H9 (cell line): ENCODE results near the gene GSTA5. TPM values are rescaled to one million over a fixed set of nuclear protein-coding genes. Genes with fewer than 3 reads are reported as not detected.
"Not testable (repeated sequence)": the region's sequence is repeated elsewhere in the genome, so short reads cannot be mapped to it uniquely, and the experiment has no call there.

Source experiments
- DNase-seq: peaks from one replicate; pipeline ENCODE4 v3.0.0-alpha.2; 2017
- H2AFZ ChIP-seq: one replicate; pipeline ENCODE4 v1.6.1; 2013; ENCODE audit warnings: mild to moderate bottlenecking, low read length, control low read depth, moderate library complexity
- H2AK5ac ChIP-seq: 2 replicates; pipeline ENCODE4 v1.6.1; 2013; ENCODE audit warnings: low read length, control low read depth, mixed read lengths; ENCODE audit not compliant: insufficient read length
- H2BK120ac ChIP-seq: one replicate; pipeline ENCODE4 v1.6.1; 2013; ENCODE audit warnings: low read depth, mild to moderate bottlenecking, low read length, control low read depth, inconsistent platforms; ENCODE audit not compliant: poor library complexity, severe bottlenecking
- H2BK12ac ChIP-seq: 2 replicates; pipeline ENCODE4 v1.6.1; 2013; ENCODE audit warnings: low read length, control low read depth, mixed read lengths, low read depth; ENCODE audit not compliant: insufficient read length
- H2BK15ac ChIP-seq: 2 replicates; pipeline ENCODE4 v1.6.1; 2013; ENCODE audit warnings: low read depth, low read length, control low read depth
- H2BK20ac ChIP-seq: one replicate; pipeline ENCODE4 v1.6.1; 2013; ENCODE audit warnings: low read depth, mild to moderate bottlenecking, low read length, control low read depth, inconsistent platforms; ENCODE audit not compliant: poor library complexity, severe bottlenecking
- H2BK5ac ChIP-seq: 2 replicates; pipeline ENCODE4 v1.6.1; 2013; ENCODE audit warnings: low read length, control low read depth, mixed read lengths; ENCODE audit not compliant: insufficient read length
- H3K14ac ChIP-seq: 2 replicates; pipeline ENCODE4 v1.6.1; 2013; ENCODE audit warnings: low read length, control low read depth; ENCODE audit not compliant: insufficient read depth
- H3K18ac ChIP-seq: 2 replicates; pipeline ENCODE4 v1.6.1; 2013; ENCODE audit warnings: low read depth, mild to moderate bottlenecking, mixed read lengths, low read length, control low read depth; ENCODE audit not compliant: insufficient read length
- H3K23ac ChIP-seq: 2 replicates; pipeline ENCODE4 v1.6.1; 2013; ENCODE audit warnings: low read length, control low read depth, mixed read lengths, low read depth; ENCODE audit not compliant: insufficient read length
- H3K23me2 ChIP-seq: 2 replicates; pipeline ENCODE4 v1.6.1; 2013; ENCODE audit warnings: low read depth, mild to moderate bottlenecking, mixed read lengths, low read length, control low read depth; ENCODE audit not compliant: insufficient read length, poor library complexity, severe bottlenecking
- H3K27ac ChIP-seq: 2 replicates; pipeline ENCODE4 v1.5.1; 2013; ENCODE audit warnings: low read length, control low read depth, mixed read lengths, low read depth; ENCODE audit not compliant: insufficient read length
- H3K27me3 ChIP-seq: 2 replicates; pipeline ENCODE4 v1.6.1; 2013; ENCODE audit warnings: low read length, control low read depth, inconsistent platforms; ENCODE audit not compliant: insufficient read depth
- H3K4ac ChIP-seq: 2 replicates; pipeline ENCODE4 v1.6.1; 2013; ENCODE audit warnings: low read depth, mild to moderate bottlenecking, control low read depth, inconsistent platforms, low read length, moderate library complexity
- H3K4me1 ChIP-seq: 2 replicates; pipeline ENCODE4 v1.6.1; 2013; ENCODE audit warnings: low read length, control low read depth, inconsistent platforms; ENCODE audit not compliant: insufficient read depth
- H3K4me2 ChIP-seq: 2 replicates; pipeline ENCODE4 v1.6.1; 2013; ENCODE audit warnings: low read length, control low read depth, mixed read lengths; ENCODE audit not compliant: insufficient read length, insufficient read depth
- H3K56ac ChIP-seq: 2 replicates; pipeline ENCODE4 v1.6.1; 2013; ENCODE audit warnings: low read depth, mild to moderate bottlenecking, mixed read lengths, low read length, control low read depth; ENCODE audit not compliant: insufficient read length
- H3K79me1 ChIP-seq: 2 replicates; pipeline ENCODE4 v1.6.1; 2013; ENCODE audit warnings: low read depth, mild to moderate bottlenecking, moderate library complexity, low read length, control low read depth, inconsistent platforms; ENCODE audit not compliant: insufficient read depth, poor library complexity, severe bottlenecking
- H3K79me2 ChIP-seq: 2 replicates; pipeline ENCODE4 v1.6.1; 2013; ENCODE audit warnings: low read length, control low read depth, inconsistent platforms; ENCODE audit not compliant: insufficient read depth
- H3K9ac ChIP-seq: 2 replicates; pipeline ENCODE4 v1.6.1; 2013; ENCODE audit warnings: low read length, control low read depth, mixed read lengths; ENCODE audit not compliant: insufficient read length; ENCODE audit errors: extremely low read depth
- H3K9me3 ChIP-seq: one replicate; pipeline ENCODE4 v1.6.1; 2013; ENCODE audit warnings: low read depth, low read length, inconsistent platforms; ENCODE audit not compliant: control insufficient read depth
- H3T11ph ChIP-seq: one replicate; pipeline ENCODE4 v1.6.1; 2013; ENCODE audit warnings: mild to moderate bottlenecking, low read length, control low read depth, inconsistent platforms
- H4K20me1 ChIP-seq: one replicate; pipeline ENCODE4 v1.6.1; 2013; ENCODE audit not compliant: control insufficient read depth, insufficient read length, insufficient read depth
- H4K5ac ChIP-seq: 2 replicates; pipeline ENCODE4 v1.6.1; 2013; ENCODE audit warnings: low read depth, mild to moderate bottlenecking, mixed read lengths, low read length, control low read depth; ENCODE audit not compliant: insufficient read length
- H4K8ac ChIP-seq: replicated peaks from 2 replicates; pipeline ENCODE4 v1.6.1; 2013; ENCODE audit warnings: low read length, control low read depth, mixed read lengths, low read depth; ENCODE audit not compliant: insufficient read length
- H4K91ac ChIP-seq: 2 replicates; pipeline ENCODE4 v1.6.1; 2013; ENCODE audit warnings: low read depth, mild to moderate bottlenecking, moderate library complexity, mixed read lengths, low read length, control low read depth; ENCODE audit not compliant: insufficient read length
- H3K27ac Mint-ChIP-seq, 3 experiments: 2 replicates in 2 of 3; 3 replicates in 1 of 3; pipeline ENCODE4 v1.8.0; 2020 to 2021; ENCODE audit warnings: mixed read lengths in 3 of 3, mild to moderate bottlenecking in 1 of 3, moderate library complexity in 1 of 3
- H3K27me3 Mint-ChIP-seq: 2 replicates; pipeline ENCODE4 v1.8.0; 2021; ENCODE audit warnings: low read depth, mild to moderate bottlenecking, moderate library complexity, mixed read lengths
- H3K36me3 Mint-ChIP-seq, 3 experiments: 2 replicates in 2 of 3; 3 replicates in 1 of 3; pipeline ENCODE4 v1.8.0; 2020 to 2021; ENCODE audit warnings: low read depth in 3 of 3, mixed read lengths in 3 of 3; ENCODE audit not compliant: insufficient read depth in 1 of 3
- H3K4me1 Mint-ChIP-seq, 2 experiments: 2 replicates each; pipeline ENCODE4 v1.8.0; 2020; ENCODE audit warnings: mixed read lengths in 2 of 2
- H3K4me3 Mint-ChIP-seq, 2 experiments: 2 replicates in 1 of 2; 3 replicates in 1 of 2; pipeline ENCODE4 v1.8.0; 2020 to 2021; ENCODE audit warnings: mild to moderate bottlenecking in 2 of 2, mixed read lengths in 2 of 2, moderate library complexity in 1 of 2
- H3K9me3 Mint-ChIP-seq, 2 experiments: 2 replicates in 1 of 2; 3 replicates in 1 of 2; pipeline ENCODE4 v1.8.0; 2020; ENCODE audit warnings: mild to moderate bottlenecking in 2 of 2, mixed read lengths in 2 of 2, moderate library complexity in 1 of 2
- WGBS: extraction: QIAGEN DNeasy Blood & Tissue Kit; methylation state at CpG from one replicate; pipeline ENCODE4 v1.1.7; 2013; ENCODE audit warnings: missing lambda C conversion rate, low lambda C conversion rate, mixed read lengths; ENCODE audit not compliant: insufficient read length; ENCODE audit errors: extremely low coverage; 5-methylcytosine and 5-hydroxymethylcytosine counted together
- total RNA-seq: library from RNA; stranded (reverse); gene quantifications from 2 replicates; pipeline ENCODE4 v1.2.1, GENCODE V29; 2021
- TF ChIP-seq, protein P1 (sequence below): fragments of 200-600 bp; sonication (generic); conservative IDR thresholded peaks from 3 replicates; pipeline ENCODE4 v1.8.0; 2021; ENCODE audit warnings: antibody characterized with exemption, mild to moderate bottlenecking

The GSTA5 gene
- total RNA-seq, 1 experiment from 2014 or later: not detected

DNA sequence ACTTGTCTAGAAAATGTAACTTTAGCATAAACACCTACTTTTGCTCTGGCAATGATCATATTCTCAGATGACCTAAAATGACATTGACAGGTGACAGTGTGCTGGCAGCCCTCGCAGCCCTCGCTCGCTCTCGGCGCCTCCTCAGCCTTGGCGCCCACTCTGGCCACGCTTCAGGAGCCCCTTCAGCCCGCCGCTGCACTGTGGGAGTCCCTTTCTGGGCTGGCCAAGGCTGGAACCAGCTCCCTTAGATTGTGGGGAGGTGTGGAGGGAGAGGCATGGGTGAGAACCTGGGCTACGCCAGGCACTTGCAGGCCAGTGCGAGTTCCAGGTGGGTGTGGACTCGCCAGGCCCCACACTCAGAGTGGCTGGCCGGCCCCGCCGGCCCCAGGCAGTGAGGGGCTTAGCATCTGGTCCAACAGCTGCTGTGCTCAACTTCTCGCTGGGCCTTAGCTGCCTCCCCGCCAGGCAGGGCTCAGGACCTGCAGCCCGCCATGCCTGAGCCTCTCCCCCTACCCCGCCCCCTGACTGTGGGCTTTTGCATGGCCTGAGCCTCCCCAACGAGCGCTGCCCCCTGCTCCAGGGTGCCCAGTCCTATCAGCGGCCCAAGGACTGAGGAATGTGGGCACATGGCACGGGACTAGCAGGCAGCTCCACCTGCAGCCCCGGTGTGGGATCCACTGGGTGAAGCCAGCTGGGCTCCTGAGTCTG, 54.2 kb downstream of the GSTA5 start:
- H3T11ph ChIP-seq: no peak overlapping the region

DNA sequence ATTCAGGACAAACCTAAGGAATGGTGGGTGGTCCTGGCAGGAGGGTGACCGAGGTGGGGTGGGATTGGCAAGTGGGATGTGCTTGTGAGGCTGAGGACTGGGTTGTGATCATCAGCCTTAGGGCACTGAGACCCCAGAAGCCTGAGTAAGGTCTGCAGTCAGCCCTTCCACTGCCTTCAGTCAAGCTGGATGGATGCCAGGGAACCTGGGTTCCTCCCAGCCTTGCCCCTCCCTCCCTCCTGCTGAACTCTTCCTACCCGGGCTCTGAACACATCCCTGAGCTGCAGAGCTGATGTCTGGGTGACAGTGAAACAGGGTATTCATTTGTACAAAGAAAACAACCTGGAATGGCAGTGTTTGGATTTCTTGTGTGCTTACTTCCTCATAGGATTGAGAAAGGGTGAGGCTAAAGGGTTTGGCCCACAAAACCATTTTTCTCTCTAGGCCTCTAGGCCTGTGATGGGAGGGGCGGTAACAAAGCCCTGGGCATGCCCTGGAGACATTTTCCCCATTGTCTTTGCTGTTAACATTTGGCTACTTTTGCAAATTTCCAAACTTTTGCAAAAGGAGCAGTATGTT, 57.8 kb downstream of the GSTA5 start:
- not testable (repeated sequence) for H3K4me1 Mint-ChIP-seq, H2BK12ac ChIP-seq, DNase-seq, H3K14ac ChIP-seq, H3K18ac ChIP-seq, H2AK5ac ChIP-seq, H3K4me3 Mint-ChIP-seq, H3K79me1 ChIP-seq, H3K9ac ChIP-seq, H2BK5ac ChIP-seq, H3K56ac ChIP-seq, H3K79me2 ChIP-seq, H3K9me3 Mint-ChIP-seq, H2AFZ ChIP-seq, H2BK120ac ChIP-seq, H2BK15ac ChIP-seq, H3K4ac ChIP-seq, H3K23ac ChIP-seq, H3K23me2 ChIP-seq, H2BK20ac ChIP-seq, H3K27me3 Mint-ChIP-seq, H3K4me1 ChIP-seq, H3T11ph ChIP-seq, H4K20me1 ChIP-seq, H3K36me3 Mint-ChIP-seq, H3K27ac ChIP-seq, H3K9me3 ChIP-seq, H3K4me2 ChIP-seq, H3K27ac Mint-ChIP-seq, H3K27me3 ChIP-seq, H4K91ac ChIP-seq, H4K5ac ChIP-seq, H4K8ac ChIP-seq
- WGBS: no CpG with 5 or more reads among the region's 3 CpGs

More for the DNA sequence above, 54.2 kb downstream of the GSTA5 start:
- Histone ChIP-seq H4K8ac (no peak overlapping the region), H3K9ac (no peak overlapping the region), H3K23me2 (no peaks in the 10 kb centered on the region), H2BK15ac (no peak overlapping the region), H3K23ac (no peak overlapping the region), H4K20me1 (no peaks in the 10 kb centered on the region), H3K18ac (no peak overlapping the region), H3K4ac (no peak overlapping the region), H2BK120ac (no peak overlapping the region), H2AFZ (no peak overlapping the region), H3K27ac (no peak overlapping the region), H3K79me2 (no peaks in the 10 kb centered on the region), H3K4me2 (no peak overlapping the region), H2AK5ac (no peak overlapping the region), H3K56ac (no peak overlapping the region), H3K4me1 (no peaks in the 10 kb centered on the region), H3K9me3 (no peaks in the 10 kb centered on the region), H3K79me1 (no peaks in the 10 kb centered on the region), H4K5ac (no peak overlapping the region), H2BK12ac (no peak overlapping the region), H2BK20ac (no peak overlapping the region), H3K14ac (no peak overlapping the region), H2BK5ac (no peak overlapping the region), H4K91ac (no peak overlapping the region), H3K27me3 (no peaks in the 10 kb centered on the region)
- peaks cover 0 to 8% of the 10 kb centered on the region in 2 experiments; a peak in 2 of 4 replicates for H3K4me1 Mint-ChIP-seq
- H3K36me3 Mint-ChIP-seq: no peaks in the 10 kb centered on the region; a peak in 1 of 7 replicates
- H3K27ac Mint-ChIP-seq: no peak overlapping the region
- H3K4me3 Mint-ChIP-seq: no peak overlapping the region
- no peak for DNase-seq
- no peaks in the 10 kb centered on the region for H3K27me3 Mint-ChIP-seq
- H3K9me3 Mint-ChIP-seq: peaks cover 0 to 6% of the 10 kb centered on the region in 2 experiments; a peak in 3 of 5 replicates
- TF ChIP-seq, protein P1, sequence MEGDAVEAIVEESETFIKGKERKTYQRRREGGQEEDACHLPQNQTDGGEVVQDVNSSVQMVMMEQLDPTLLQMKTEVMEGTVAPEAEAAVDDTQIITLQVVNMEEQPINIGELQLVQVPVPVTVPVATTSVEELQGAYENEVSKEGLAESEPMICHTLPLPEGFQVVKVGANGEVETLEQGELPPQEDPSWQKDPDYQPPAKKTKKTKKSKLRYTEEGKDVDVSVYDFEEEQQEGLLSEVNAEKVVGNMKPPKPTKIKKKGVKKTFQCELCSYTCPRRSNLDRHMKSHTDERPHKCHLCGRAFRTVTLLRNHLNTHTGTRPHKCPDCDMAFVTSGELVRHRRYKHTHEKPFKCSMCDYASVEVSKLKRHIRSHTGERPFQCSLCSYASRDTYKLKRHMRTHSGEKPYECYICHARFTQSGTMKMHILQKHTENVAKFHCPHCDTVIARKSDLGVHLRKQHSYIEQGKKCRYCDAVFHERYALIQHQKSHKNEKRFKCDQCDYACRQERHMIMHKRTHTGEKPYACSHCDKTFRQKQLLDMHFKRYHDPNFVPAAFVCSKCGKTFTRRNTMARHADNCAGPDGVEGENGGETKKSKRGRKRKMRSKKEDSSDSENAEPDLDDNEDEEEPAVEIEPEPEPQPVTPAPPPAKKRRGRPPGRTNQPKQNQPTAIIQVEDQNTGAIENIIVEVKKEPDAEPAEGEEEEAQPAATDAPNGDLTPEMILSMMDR: no peak
- WGBS: no CpG with 5 or more reads among the region's 24 CpGs
